Heart left ventricle (tissue), 16 donors: ENCODE data around the gene AKT1. TPM values are rescaled to one million over a fixed set of nuclear protein-coding genes. Genes with fewer than 3 reads are reported as not detected.

ENCODE experiments used
- ATAC-seq, 4 donors: fragments of 200-7000 bp; cut with Tn5 transposase; one replicate each; pipeline ENCODE4 v1.9.1; 2020 to 2022; ENCODE audit warnings: moderate library complexity in 4 of 4, mild to moderate bottlenecking in 3 of 4, moderate number of reproducible peaks in 1 of 4
- DNase-seq, 5 donors: peaks; one replicate each; pipeline ENCODE4 v3.0.0-alpha.2; 2020
- H3K27ac ChIP-seq, 12 donors: fragments of 200-600 bp; sonication (generic) in 4 of 12; one replicate each; pipeline versions ENCODE4 v1.5.0 to v1.8.0; 2016 to 2022; ENCODE audit warnings: mild to moderate bottlenecking in 2 of 12
- H3K27me3 ChIP-seq, 9 donors: fragments of 200-600 bp; sonication (generic) in 2 of 9; one replicate each; pipeline versions ENCODE4 v1.5.1 to v1.8.0; 2016 to 2022; ENCODE audit warnings: mild to moderate bottlenecking in 3 of 9
- H3K36me3 ChIP-seq, 9 donors: fragments of 200-600 bp; sonication (generic) in 2 of 9; one replicate each; pipeline versions ENCODE4 v1.5.0 to v1.8.0; 2018 to 2022; ENCODE audit warnings: mild to moderate bottlenecking in 2 of 9
- H3K4me1 ChIP-seq, 12 donors: fragments of 200-600 bp; sonication (generic) in 4 of 12; one replicate each; pipeline versions ENCODE4 v1.5.0 to v1.8.0; 2016 to 2022; ENCODE audit warnings: mild to moderate bottlenecking in 3 of 12
- H3K4me3 ChIP-seq, 12 donors: fragments of 200-600 bp; sonication (generic) in 4 of 12; one replicate each; pipeline versions ENCODE4 v1.5.0 to v1.8.0; 2017 to 2022; ENCODE audit warnings: mild to moderate bottlenecking in 9 of 12, moderate library complexity in 4 of 12
- H3K9me3 ChIP-seq, 12 donors: fragments of 200-600 bp; sonication (generic) in 4 of 12; one replicate each; pipeline versions ENCODE4 v1.5.0 to v1.8.0; 2016 to 2022; ENCODE audit warnings: mild to moderate bottlenecking in 1 of 12
- CTCF ChIP-seq, 12 donors: fragments of 200-600 bp; sonication (generic) in 4 of 12; IDR thresholded peaks; one replicate each; pipeline versions ENCODE4 v1.5.0 to v1.8.0; 2018 to 2022; ENCODE audit warnings: antibody characterized with exemption in 12 of 12, mild to moderate bottlenecking in 5 of 12
- POLR2A ChIP-seq, 2 donors: fragments of 450-650 bp; IDR thresholded peaks; one replicate each; pipeline ENCODE4 v1.6.1; 2017; ENCODE audit warnings: antibody characterized with exemption in 2 of 2, mild to moderate bottlenecking in 2 of 2, moderate library complexity in 2 of 2
- WGBS, 4 donors: extraction: QIAGEN DNeasy Blood & Tissue Kit in 2 of 4; methylation state at CpG; one replicate each; pipeline versions ENCODE4 v1.1.5 to v1.1.7; 2013 to 2018; 5-methylcytosine and 5-hydroxymethylcytosine counted together
- intact Hi-C, 10 donors: fragments of 100-400 bp; cut with DNase I; formaldehyde crosslinking; loops; one replicate each; pipeline versions ENCODE4 v1.11.1 to v1.14.2; 2022
- long read RNA-seq, 3 donors: library from polyadenylated mRNA; unstranded; transcript quantifications; one replicate each; pipeline ENCODE4 v2.0.0, GENCODE V29; 2020 to 2021
- polyA plus RNA-seq, 2 donors: library from polyadenylated mRNA; stranded (reverse); fragments of 200-250 nt; gene quantifications; one replicate each; pipeline ENCODE4 v1.2.3, GENCODE V29; 2013
- total RNA-seq, 9 donors: library from RNA; depleted of rRNA in 2 of 9; stranded (reverse); fragments of >200 nt in 2 of 9; fragmentation: NEBNext Ultra II Directional in 3 of 9; extraction: Animal tissue kit (Norgen Biotek cat#: 25700) in 3 of 9; gene quantifications; one replicate each; pipeline versions ENCODE4 v1.1.0 to v1.2.4, GENCODE V29; 2016 to 2023
- donor health status: ischemic (EF 13 %, LVEDD 7.1; RV severe dilation, severe dysfunction).
- donor health status: healthy with polysubstance abuse.
- donor health status: DM: no; HTN: yes; CAD: no.
- donor health status: DM: no; HTN: no; CAD: no.
- donor health status: ischemic (EF 25% LVEDD 6.9; RV normal size, moderate dysfunction).
- donor health status: ischemic (EF 25% LVEDD 5.7; RV mildly dilated, moderate dysfunction).
- donor health status: healthy.
- donor health status: DM: yes; HTN: yes; CAD: no.
- donor health status: ischemic (EF 35%, LVEDD 5.7; RV mildly dilated, moderate dysfunction).
- donor health status: nonischemic (EF 11% LVEDD 7.7; RV severe dilation, severe dysfunction).
- donor health status: DM: yes; HTN: yes; CAD: no.
- donor health status: PGD.
- donor health status: ischemic (EF 29% LVEDD 5.4; RV normal size, mild dysfunction).
- donor health status: nonischemic (EF 23%, LVEDD 6.1; RV moderate dilation, normal function).

AKT1 gene
- total RNA-seq (100 to 1,000 TPM; 115 to 173 (median 143) TPM), polyA plus RNA-seq (100 to 1,000 TPM; 108 to 129 TPM)
- long read RNA-seq, donor 1, transcript AKT1-201 (15 exons, 2,866 nt) = minor isoform, 21 of 729 reads
- long read RNA-seq, donor 1, transcript AKT1-220 (15 exons, 2,742 nt) = minor isoform, 60 of 729 reads
- long read RNA-seq, donor 1, transcript AKT1-203 (14 exons, 2,710 nt) = major isoform, 522 of 729 reads
- long read RNA-seq, donor 1, transcript AKT1-205 (6 exons, 2,830 nt) = minor isoform, 16 of 729 reads
- long read RNA-seq, donor 1, partial matches to known transcripts = 37 of 729 reads
- long read RNA-seq, donor 1, other reads (novel, unspliced or antisense) = 66 of 729 reads
- long read RNA-seq, donor 2, transcript AKT1-220 (15 exons, 2,742 nt) = minor isoform, 6 of 127 reads
- long read RNA-seq, donor 2, transcript AKT1-208 (13 exons, 3,916 nt) = minor isoform, 13 of 127 reads
- long read RNA-seq, donor 2, transcript AKT1-203 (14 exons, 2,710 nt) = minor isoform, 8 of 127 reads
- long read RNA-seq, donor 2, transcript AKT1-205 (6 exons, 2,830 nt) = major isoform, 31 of 127 reads
- long read RNA-seq, donor 2, partial matches to known transcripts = 55 of 127 reads
- long read RNA-seq, donor 2, other reads (novel, unspliced or antisense) = 10 of 127 reads
- long read RNA-seq, donor 3, transcript AKT1-205 (6 exons, 2,830 nt) = minor isoform, 12 of 739 reads
- long read RNA-seq, donor 3, transcript AKT1-220 (15 exons, 2,742 nt) = minor isoform, 41 of 739 reads
- long read RNA-seq, donor 3, transcript AKT1-201 (15 exons, 2,866 nt) = minor isoform, 20 of 739 reads
- long read RNA-seq, donor 3, transcript AKT1-203 (14 exons, 2,710 nt) = major isoform, 523 of 739 reads
- long read RNA-seq, donor 3, partial matches to known transcripts = 38 of 739 reads
- long read RNA-seq, donor 3, other reads (novel, unspliced or antisense) = 91 of 739 reads

- 0 to 1% (median 0%) methylated on average over 58 to 123 of the region's 124 CpGs for WGBS, 4 donors
- Histone ChIP-seq H3K4me1 (peaks cover 6 to 83% (median 61%) of the 10 kb centered on the region in 12 donors), H3K9me3 (no peaks in the 10 kb centered on the region), H3K4me3 (peak within 1 kb of the TSS; percentile 47 to 98 (median 80)), H3K36me3 (peaks cover 0 to 24% (median 18%) of the 10 kb centered on the region in 9 donors), H3K27ac (peak within 1 kb of the TSS; percentile 61 to 98 (median 88)), H3K27me3 (no peaks in the 10 kb centered on the region)
- TF ChIP-seq POLR2A (IDR thresholded peaks at IDR 0.05) (no peak), CTCF (IDR thresholded peaks at IDR 0.05) (no peak)
- intact Hi-C loops = loop anchor here in 1 of 10 donors (5.0 kb wide), 1 partner anchor 43 kb away; the partner anchor contains the start of gene SIVA1
- peak in 2 of 5 donors; percentile 45 to 46 for DNase-seq
- peak in 1 of 4 donors; percentile 9 for ATAC-seq
Measured at GRCh38 chr14:104794993-104795780, at the start of gene AKT1. Gene AKT1, minus strand, starts transcription at chr14:104795748. Its CDS starts 3,105 bp downstream, at chr14:104792643.

- no peak for DNase-seq
- Histone ChIP-seq H3K9me3 (no peaks in the 10 kb centered on the region), H3K4me1 (peaks cover 0 to 18% (median 12%) of the 10 kb centered on the region in 12 donors), H3K4me3 (no peak overlapping the region), H3K27me3 (peaks cover 0 to 69% (median 29%) of the 10 kb centered on the region in 9 donors), H3K36me3 (no peaks in the 10 kb centered on the region), H3K27ac (no peak overlapping the region)
- intact Hi-C loops = no loop called here
- no peak for ATAC-seq
- WGBS, 4 donors = 86 to 91% (median 87%) methylated on average over 3 to 4 of the region's 4 CpGs
- TF ChIP-seq CTCF (IDR thresholded peaks at IDR 0.05) (no peak), POLR2A (IDR thresholded peaks at IDR 0.05) (no peak)
Measured at GRCh38 chr14:104845033-104845666, 49.6 kb upstream of the AKT1 start.

GRCh38 chr14:104844306-104845032, 48.9 kb upstream of the AKT1 start:
- peaks cover 0 to 66% (median 27%) of the 10 kb centered on the region in 9 donors for H3K27me3 ChIP-seq
- H3K36me3 ChIP-seq = no peaks in the 10 kb centered on the region
- H3K9me3 ChIP-seq = no peaks in the 10 kb centered on the region
- 10 to 14% (median 12%) methylated on average over 22 to 27 of the region's 27 CpGs for WGBS, 4 donors
- peak overlapping the region in 11 of 12 donors; percentile 9 to 59 (median 50) for H3K4me3 ChIP-seq
- DNase-seq (no peak), ATAC-seq (peak in 3 of 4 donors; percentile 20 to 47 (median 33))
- intact Hi-C loops = no loop called here
- no peak for TF ChIP-seq POLR2A (IDR thresholded peaks at IDR 0.05)
- no peak for TF ChIP-seq CTCF (IDR thresholded peaks at IDR 0.05)
- H3K4me1 ChIP-seq = peaks cover 0 to 18% (median 12%) of the 10 kb centered on the region in 12 donors
- H3K27ac ChIP-seq = no peak overlapping the region
